HG02852 (cell line): ENCODE measurements around the gene SMARCB1.
"Not testable (repeated sequence)": the region's sequence is repeated elsewhere in the genome, so short reads cannot be mapped to it uniquely, and the experiment has no call there.

ENCODE experiments used
- ATAC-seq: cut with Tn5 transposase; IDR thresholded peaks from one replicate; pipeline ENCODE4 v1.9.1; 2021; ENCODE audit warnings: mild to moderate bottlenecking, moderate library complexity; ENCODE audit not compliant: unreplicated experiment

The SMARCB1 gene

GRCh38 chr22:23841736-23842445, 55.1 kb downstream of the SMARCB1 start:
- ATAC-seq = no peak

- no peak for ATAC-seq
Measured at GRCh38 chr22:23842599-23842998, 55.8 kb downstream of the SMARCB1 start.

- no peak for ATAC-seq
Measured at GRCh38 chr22:23844739-23845202, 58.0 kb downstream of the SMARCB1 start.

- ATAC-seq = no peak
Measured at GRCh38 chr22:23845265-23846080, 58.7 kb downstream of the SMARCB1 start.

GRCh38 chr22:23846081-23846469, 59.3 kb downstream of the SMARCB1 start:
- no peak for ATAC-seq

- no peak for ATAC-seq
Measured at GRCh38 chr22:23847310-23847920, 60.6 kb downstream of the SMARCB1 start.

GRCh38 chr22:23847991-23848864, 61.5 kb downstream of the SMARCB1 start:
- no peak for ATAC-seq

- no peak for ATAC-seq
Measured at GRCh38 chr22:23849009-23850006, 62.5 kb downstream of the SMARCB1 start.

GRCh38 chr22:23850136-23850611, 63.4 kb downstream of the SMARCB1 start:
- no peak for ATAC-seq

GRCh38 chr22:23856721-23857605, 70.2 kb downstream of the SMARCB1 start:
- ATAC-seq = peak; percentile 51

GRCh38 chr22:23857606-23858483, 71.1 kb downstream of the SMARCB1 start, which contains the start of gene SLC2A11:
SLC2A11 (plus strand) TSS chr22:23857875; CDS start chr22:23858000, 125 bp downstream.
- ATAC-seq = peak; percentile 91

- no peak for ATAC-seq
Measured at GRCh38 chr22:23858484-23858815, 71.7 kb downstream of the SMARCB1 start.

- ATAC-seq = no peak
Measured at GRCh38 chr22:23859201-23859600, 72.4 kb downstream of the SMARCB1 start.

- not testable (repeated sequence) for ATAC-seq
Measured at GRCh38 chr22:23860187-23860586, 73.4 kb downstream of the SMARCB1 start.

GRCh38 chr22:23862103-23862502, 75.3 kb downstream of the SMARCB1 start:
- ATAC-seq = no peak

- not testable (repeated sequence) for ATAC-seq
Measured at GRCh38 chr22:23864499-23865154, 77.9 kb downstream of the SMARCB1 start.

GRCh38 chr22:23868580-23868979, 81.8 kb downstream of the SMARCB1 start:
- ATAC-seq = no peak
